ENCODE data around the gene CD207. TPM values are rescaled to one million over a fixed set of nuclear protein-coding genes. Genes with fewer than 3 reads are reported as not detected.
"Not testable (repeated sequence)": the region's sequence is repeated elsewhere in the genome, so short reads cannot be mapped to it uniquely, and the experiment has no call there.

CD207 gene
- 1 to 10 TPM; 1.1 to 1.8 TPM for total RNA-seq

DNA sequence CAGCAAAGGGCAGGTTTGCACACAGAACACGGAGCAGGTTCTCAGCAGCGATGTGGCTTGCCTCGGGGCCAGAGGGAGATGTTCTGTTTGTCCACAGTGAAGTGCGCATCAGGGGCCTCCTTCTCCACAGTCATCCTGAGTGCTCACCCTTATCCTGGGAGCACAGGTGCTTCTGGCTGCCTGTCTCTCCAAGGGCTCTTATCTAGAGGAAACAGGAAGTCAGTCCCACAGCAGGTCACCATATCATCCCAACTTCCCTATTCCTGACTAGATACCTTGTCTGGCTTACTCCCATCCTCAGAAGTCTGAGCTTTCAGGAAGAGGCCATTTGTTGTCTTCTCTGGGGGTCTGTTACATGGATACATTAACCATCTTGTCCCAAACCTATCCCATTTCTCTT, at the start of gene CD207:
CD207 (minus strand) TSS at position 174 of the 400 bp plus-strand sequence; CDS start at position 134, 40 bp downstream.
- no peak within 1 kb of the TSS for H3K4me3 Mint-ChIP-seq
- peaks cover 45 to 69% of the 10 kb centered on the region in 2 donors for H3K4me1 Mint-ChIP-seq (ENCODE audit: low read depth in 2 of 2)
- ATAC-seq (no peak), DNase-seq (ENCODE audit: low spot score) (no peak)
- H3K36me3 Mint-ChIP-seq: no peaks in the 10 kb centered on the region
- no peaks in the 10 kb centered on the region for H3K27me3 Mint-ChIP-seq
- no peaks in the 10 kb centered on the region for H3K9me3 Mint-ChIP-seq
- peak within 1 kb of the TSS; percentile 73 to 93 for H3K27ac Mint-ChIP-seq

- peak overlapping the region; percentile 84 for H3K4me3 Mint-ChIP-seq
- DNase-seq (ENCODE audit: low spot score); ATAC-seq; H3K9me3 Mint-ChIP-seq: not testable (repeated sequence)
- H3K27me3 Mint-ChIP-seq: peaks cover 43 to 69% of the 10 kb centered on the region in 2 donors
- peaks cover 36 to 49% of the 10 kb centered on the region in 2 donors for H3K4me1 Mint-ChIP-seq (ENCODE audit: low read depth in 2 of 2)
- peaks cover 56% of the 10 kb centered on the region for H3K36me3 Mint-ChIP-seq
- peak overlapping the region; percentile 88 to 95 for H3K27ac Mint-ChIP-seq
Measured at GRCh38 chr2:70878543-70878942, 42.9 kb upstream of the CD207 start.

GRCh38 chr2:70876138-70876537, 40.5 kb upstream of the CD207 start:
- H3K36me3 Mint-ChIP-seq: peaks cover 49% of the 10 kb centered on the region
- H3K9me3 Mint-ChIP-seq; H3K4me3 Mint-ChIP-seq; DNase-seq (ENCODE audit: low spot score); ATAC-seq: not testable (repeated sequence)
- peaks cover 44 to 62% of the 10 kb centered on the region in 2 donors for H3K4me1 Mint-ChIP-seq (ENCODE audit: low read depth in 2 of 2)
- peaks cover 31 to 48% of the 10 kb centered on the region in 2 donors for H3K27me3 Mint-ChIP-seq
- H3K27ac Mint-ChIP-seq: peak overlapping the region in 1 of 2 donors; percentile 95

DNA sequence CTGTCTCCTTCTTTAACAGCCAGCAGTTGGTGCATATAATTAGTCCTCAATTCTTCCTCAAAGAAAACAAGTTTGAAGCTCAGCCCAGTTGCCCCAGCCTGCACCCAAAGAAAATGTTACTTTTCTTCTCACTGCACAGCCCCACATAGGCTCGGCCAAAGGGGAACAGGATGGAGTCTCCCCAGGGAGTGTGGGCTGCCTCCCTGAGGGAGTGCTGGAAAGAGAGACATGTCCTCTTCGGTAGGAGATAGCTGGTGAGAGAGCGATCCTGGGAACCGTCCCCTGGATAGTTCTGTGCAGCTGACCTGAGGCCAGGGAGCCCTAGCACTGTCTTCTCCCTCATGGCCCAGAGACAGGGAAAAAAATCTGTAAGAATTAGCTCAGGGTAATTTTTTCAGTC, 37.9 kb upstream of the CD207 start:
- ATAC-seq (no peak), DNase-seq (ENCODE audit: low spot score) (peak; percentile 15)
- Mint-ChIP-seq H3K27ac (peak overlapping the region; percentile 23 to 54), H3K4me1 (ENCODE audit: low read depth in 2 of 2) (peaks cover 39 to 42% of the 10 kb centered on the region in 2 donors), H3K27me3 (peaks cover 20 to 27% of the 10 kb centered on the region in 2 donors), H3K36me3 (peaks cover 24% of the 10 kb centered on the region), H3K9me3 (peaks cover 4% of the 10 kb centered on the region), H3K4me3 (peak overlapping the region; percentile 40)

GRCh38 chr2:70871398-70872211, 36.0 kb upstream of the CD207 start:
- peaks cover 6% of the 10 kb centered on the region for H3K36me3 Mint-ChIP-seq
- peak overlapping the region; percentile 50 to 69 for H3K27ac Mint-ChIP-seq
- peak; percentile 93 for DNase-seq (ENCODE audit: low spot score)
- H3K9me3 Mint-ChIP-seq: no peaks in the 10 kb centered on the region
- H3K4me3 Mint-ChIP-seq: peak overlapping the region; percentile 66
- peaks cover 20 to 27% of the 10 kb centered on the region in 2 donors for H3K4me1 Mint-ChIP-seq (ENCODE audit: low read depth in 2 of 2)
- ATAC-seq: peak; percentile 97
- peaks cover 7 to 9% of the 10 kb centered on the region in 2 donors for H3K27me3 Mint-ChIP-seq

DNA sequence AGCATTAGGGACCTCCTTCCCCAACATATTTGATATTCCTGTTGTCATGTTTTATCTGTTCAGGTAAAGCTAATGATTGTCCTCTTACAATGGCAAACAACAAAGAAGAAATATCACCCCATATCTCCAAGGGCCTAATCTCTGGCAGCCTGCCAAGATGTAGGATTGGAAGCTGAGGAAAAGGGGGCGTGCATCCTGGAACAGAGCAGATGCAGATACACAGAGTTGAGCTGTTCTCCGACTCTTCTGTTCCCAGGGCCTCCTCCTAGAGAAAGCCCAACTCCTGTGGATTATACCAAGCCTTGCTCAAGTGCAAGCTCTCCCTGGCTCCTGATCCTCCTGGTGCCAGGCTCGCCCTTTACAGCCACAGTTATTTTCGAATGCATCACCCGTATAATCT, 35.2 kb upstream of the CD207 start:
- Mint-ChIP-seq H3K4me3 (no peak overlapping the region), H3K27ac (peak overlapping the region; percentile 50 to 69), H3K36me3 (peaks cover 6% of the 10 kb centered on the region), H3K27me3 (peaks cover 7 to 9% of the 10 kb centered on the region in 2 donors), H3K9me3 (no peaks in the 10 kb centered on the region), H3K4me1 (ENCODE audit: low read depth in 2 of 2) (peaks cover 20 to 28% of the 10 kb centered on the region in 2 donors)
- no peak for ATAC-seq
- peak; percentile 22 for DNase-seq (ENCODE audit: low spot score)

DNA sequence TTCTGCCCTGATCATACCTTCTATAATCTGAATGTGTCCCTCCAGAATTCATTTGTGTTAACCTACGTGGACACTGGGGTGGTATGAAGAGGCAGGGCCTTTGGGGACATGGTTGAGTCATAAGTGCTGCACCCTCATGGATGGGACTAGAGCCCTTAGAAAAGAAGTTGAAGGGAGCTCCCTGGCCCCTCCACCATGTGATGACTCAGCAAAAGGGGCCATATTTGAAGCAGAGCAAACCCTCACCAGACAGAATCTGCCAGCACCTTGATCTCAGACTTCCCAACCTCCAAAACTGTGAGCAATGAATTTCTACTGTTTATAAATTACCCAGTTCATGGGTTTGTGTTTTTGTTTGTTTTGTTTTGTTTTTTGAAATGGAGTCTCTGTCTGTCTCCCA, 33.4 kb upstream of the CD207 start:
- Mint-ChIP-seq H3K9me3 (no peaks in the 10 kb centered on the region), H3K27me3 (peaks cover under 1 to 5% of the 10 kb centered on the region in 2 donors), H3K4me1 (ENCODE audit: low read depth in 2 of 2) (peaks cover 26 to 36% of the 10 kb centered on the region in 2 donors), H3K36me3 (no peaks in the 10 kb centered on the region), H3K4me3 (no peak overlapping the region), H3K27ac (peak overlapping the region in 1 of 2 donors; percentile 86)
- no peak for DNase-seq (ENCODE audit: low spot score)
- no peak for ATAC-seq

GRCh38 chr2:70861777-70862625, 26.4 kb upstream of the CD207 start:
- Mint-ChIP-seq H3K27me3 (no peaks in the 10 kb centered on the region), H3K4me3 (peak overlapping the region; percentile 78), H3K27ac (peak overlapping the region; percentile 78 to 97), H3K36me3 (peaks cover 21% of the 10 kb centered on the region), H3K9me3 (peaks cover 3% of the 10 kb centered on the region), H3K4me1 (ENCODE audit: low read depth in 2 of 2) (peaks cover 68 to 71% of the 10 kb centered on the region in 2 donors)
- peak; percentile 84 to 91 for ATAC-seq
- DNase-seq (ENCODE audit: low spot score): peak; percentile 86

- Mint-ChIP-seq H3K27ac (peak overlapping the region; percentile 89 to 97), H3K9me3 (peaks cover 7% of the 10 kb centered on the region), H3K27me3 (no peaks in the 10 kb centered on the region), H3K4me3 (peak overlapping the region; percentile 74), H3K36me3 (peaks cover 21% of the 10 kb centered on the region), H3K4me1 (ENCODE audit: low read depth in 2 of 2) (peaks cover 84 to 93% of the 10 kb centered on the region in 2 donors)
- ATAC-seq: peak; percentile 59 to 63
- peak; percentile 74 for DNase-seq (ENCODE audit: low spot score)
Measured at GRCh38 chr2:70855667-70856066, 20.1 kb upstream of the CD207 start.

DNA sequence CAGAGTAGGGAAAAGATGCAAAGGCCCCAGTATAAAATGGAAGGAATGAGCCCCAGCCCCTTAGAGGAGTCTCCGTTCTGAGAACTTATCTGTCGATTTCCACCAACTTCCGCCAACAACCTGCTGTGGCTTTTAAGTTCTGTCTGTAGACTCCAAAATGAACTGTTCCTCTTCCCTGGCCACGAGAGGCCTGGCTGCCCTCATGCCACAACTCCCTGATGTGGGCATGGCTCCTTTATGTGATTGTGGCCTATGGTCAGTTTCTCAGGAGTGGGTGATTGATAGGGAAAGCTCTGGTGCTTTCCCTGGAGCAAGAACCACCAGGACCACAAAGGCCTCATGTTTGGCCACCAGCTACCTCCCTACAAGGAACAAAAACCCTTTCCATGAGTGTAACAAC, 18.8 kb upstream of the CD207 start:
- ATAC-seq: no peak
- Mint-ChIP-seq H3K27ac (peak overlapping the region; percentile 89 to 97), H3K4me3 (peak overlapping the region; percentile 67), H3K27me3 (no peaks in the 10 kb centered on the region), H3K4me1 (ENCODE audit: low read depth in 2 of 2) (peaks cover 82 to 91% of the 10 kb centered on the region in 2 donors), H3K9me3 (peaks cover 5% of the 10 kb centered on the region), H3K36me3 (peaks cover 13% of the 10 kb centered on the region)
- DNase-seq (ENCODE audit: low spot score): peak; percentile 60

GRCh38 chr2:70852824-70853223, 17.2 kb upstream of the CD207 start:
- Mint-ChIP-seq H3K4me3 (peak overlapping the region; percentile 67), H3K9me3 (peaks cover 7% of the 10 kb centered on the region), H3K4me1 (ENCODE audit: low read depth in 2 of 2) (peaks cover 85 to 89% of the 10 kb centered on the region in 2 donors), H3K27me3 (no peaks in the 10 kb centered on the region), H3K27ac (peak overlapping the region; percentile 89 to 97), H3K36me3 (peaks cover 10% of the 10 kb centered on the region)
- DNase-seq (ENCODE audit: low spot score) (peak; percentile 8), ATAC-seq (no peak)

GRCh38 chr2:70851704-70852103, 16.1 kb upstream of the CD207 start:
- peak overlapping the region; percentile 67 for H3K4me3 Mint-ChIP-seq
- peaks cover 86 to 91% of the 10 kb centered on the region in 2 donors for H3K4me1 Mint-ChIP-seq (ENCODE audit: low read depth in 2 of 2)
- peaks cover 16% of the 10 kb centered on the region for H3K36me3 Mint-ChIP-seq
- peaks cover 7% of the 10 kb centered on the region for H3K9me3 Mint-ChIP-seq
- H3K27ac Mint-ChIP-seq: peak overlapping the region; percentile 89 to 97
- ATAC-seq (peak; percentile 95 to 97), DNase-seq (ENCODE audit: low spot score) (peak; percentile 89)
- H3K27me3 Mint-ChIP-seq: no peaks in the 10 kb centered on the region

DNA sequence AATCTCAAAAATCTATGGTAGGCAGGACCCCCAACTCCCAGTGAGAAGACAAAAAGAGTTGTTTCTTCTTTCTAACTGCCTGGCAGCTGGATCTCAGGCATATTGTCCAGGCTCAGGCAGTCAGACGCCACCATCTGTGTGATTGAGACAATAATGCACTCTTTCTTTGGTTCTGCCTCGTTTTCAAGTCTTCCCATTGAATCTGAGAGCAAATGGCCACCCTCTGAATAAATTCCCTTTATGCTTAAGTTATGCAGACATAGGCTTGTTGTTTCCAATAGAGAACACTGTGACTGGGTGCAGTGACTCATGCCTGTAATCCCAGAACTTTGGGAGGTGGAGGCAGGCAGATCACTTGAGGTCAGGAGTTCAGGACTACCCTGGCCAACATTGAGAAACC, 15.3 kb upstream of the CD207 start:
- peak overlapping the region; percentile 89 to 97 for H3K27ac Mint-ChIP-seq
- peak overlapping the region; percentile 67 for H3K4me3 Mint-ChIP-seq
- H3K9me3 Mint-ChIP-seq: peaks cover 10% of the 10 kb centered on the region

More for the DNA sequence above, 15.3 kb upstream of the CD207 start:
- Mint-ChIP-seq H3K4me1 (ENCODE audit: low read depth in 2 of 2) (peaks cover 83 to 84% of the 10 kb centered on the region in 2 donors), H3K36me3 (peaks cover 23% of the 10 kb centered on the region), H3K27me3 (no peaks in the 10 kb centered on the region)
- ATAC-seq (no peak), DNase-seq (ENCODE audit: low spot score) (peak; percentile 28)

Data from natural killer cell treated with Interleukin-12 subunit alpha and Interleukin-12 subunit beta and Interleukin-15 and Interleukin-18, amount 100 ng/mL, for 72 hours (primary cell).